Stromal cell of bone marrow (primary cell): ENCODE measurements around the gene MOB3A.

Source experiments
- DNase-seq: peaks from one replicate; pipeline ENCODE4 v3.0.0-alpha.2; 2012; ENCODE audit warnings: low read depth

MOB3A gene

GRCh38 chr19:2123682-2124387, 27.7 kb upstream of the MOB3A start:
- no peak for DNase-seq

DNA sequence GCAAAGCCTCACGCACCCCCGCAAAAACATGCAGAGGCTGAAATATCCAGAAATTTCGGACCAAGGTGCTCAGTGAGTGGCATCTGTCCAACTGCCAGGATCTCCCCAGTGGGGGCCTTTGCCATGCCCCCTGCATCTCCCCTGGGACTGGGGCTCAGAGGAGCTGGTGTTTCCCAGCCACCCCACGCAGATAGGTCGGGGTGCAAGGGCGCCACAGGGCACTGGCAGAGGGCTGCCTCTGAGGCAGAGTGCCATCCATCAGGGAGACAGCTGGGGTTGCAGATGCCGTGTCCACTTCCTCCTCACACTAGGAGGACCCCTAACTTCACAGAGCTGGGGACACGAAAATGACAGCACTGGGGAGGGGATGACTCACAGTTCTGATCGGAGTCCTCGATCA, 26.9 kb upstream of the MOB3A start:
- no peak for DNase-seq

DNA sequence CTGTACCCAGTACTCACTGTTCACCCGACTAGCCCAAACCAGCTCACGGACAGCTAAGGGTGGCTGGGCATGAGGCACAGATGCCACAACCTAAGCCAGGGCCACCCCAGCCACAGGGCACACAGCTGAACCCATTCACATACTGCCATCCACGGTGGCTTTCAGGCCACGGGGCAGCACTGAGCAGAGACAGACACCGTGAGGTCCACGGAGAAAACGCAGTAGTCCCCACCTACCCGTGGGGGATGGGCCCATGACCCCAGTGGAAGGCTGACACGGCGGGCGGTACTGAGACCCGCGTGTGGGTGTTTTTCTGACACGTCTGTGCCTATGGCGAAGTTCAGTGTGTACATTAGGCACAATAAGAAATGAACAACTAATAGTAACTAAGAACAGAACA, 26.1 kb upstream of the MOB3A start:
- no peak for DNase-seq

GRCh38 chr19:2121416-2122051, 25.4 kb upstream of the MOB3A start:
- no peak for DNase-seq

GRCh38 chr19:2120821-2121220, 24.7 kb upstream of the MOB3A start:
- DNase-seq = no peak

- no peak for DNase-seq
These were observed 24.0 kb upstream of the MOB3A start for GRCh38 chr19:2119921-2120785.

GRCh38 chr19:2118438-2118837, 22.3 kb upstream of the MOB3A start:
- no peak for DNase-seq

DNA sequence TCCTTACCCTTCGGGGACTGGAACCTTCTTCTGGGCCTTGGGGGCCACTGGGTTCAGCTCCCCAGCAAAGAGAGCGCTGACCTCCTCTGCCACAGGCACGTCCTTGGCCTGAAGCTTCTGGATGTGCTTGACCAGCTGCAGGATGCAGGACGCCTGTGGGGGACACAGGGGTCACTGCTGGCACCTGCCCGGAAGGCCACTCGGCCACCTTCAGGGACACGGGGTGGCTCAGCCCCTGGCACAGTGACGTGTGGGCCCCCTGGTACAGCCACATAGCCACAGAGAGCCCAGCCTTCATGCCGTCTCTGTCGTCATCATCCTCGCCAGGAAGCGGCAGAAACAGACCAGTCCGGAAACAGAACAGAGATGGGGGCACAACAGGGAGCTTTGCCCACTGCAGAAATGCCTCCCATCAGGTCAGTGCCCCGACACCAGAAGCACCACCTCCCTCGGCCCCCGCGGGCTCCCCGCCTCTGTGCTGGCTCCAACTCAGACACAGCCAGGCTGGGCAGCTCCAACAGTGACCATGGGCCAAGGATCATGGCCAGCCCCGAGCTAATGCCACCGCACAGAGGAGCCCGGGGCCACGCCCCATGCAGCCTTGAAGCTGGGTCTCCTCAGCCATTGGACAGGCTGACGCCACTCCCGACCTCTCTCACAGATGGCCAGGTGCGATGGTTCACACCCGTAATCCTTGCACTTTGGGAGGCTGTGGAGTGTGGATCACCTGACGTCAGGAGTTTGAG, 21.3 kb upstream of the MOB3A start:
- no peak for DNase-seq

- no peak for DNase-seq
These were observed 20.4 kb upstream of the MOB3A start for GRCh38 chr19:2116507-2116906.

GRCh38 chr19:2115911-2116426, 19.8 kb upstream of the MOB3A start:
- no peak for DNase-seq

GRCh38 chr19:2115324-2115723, 19.2 kb upstream of the MOB3A start:
- DNase-seq = no peak

DNA sequence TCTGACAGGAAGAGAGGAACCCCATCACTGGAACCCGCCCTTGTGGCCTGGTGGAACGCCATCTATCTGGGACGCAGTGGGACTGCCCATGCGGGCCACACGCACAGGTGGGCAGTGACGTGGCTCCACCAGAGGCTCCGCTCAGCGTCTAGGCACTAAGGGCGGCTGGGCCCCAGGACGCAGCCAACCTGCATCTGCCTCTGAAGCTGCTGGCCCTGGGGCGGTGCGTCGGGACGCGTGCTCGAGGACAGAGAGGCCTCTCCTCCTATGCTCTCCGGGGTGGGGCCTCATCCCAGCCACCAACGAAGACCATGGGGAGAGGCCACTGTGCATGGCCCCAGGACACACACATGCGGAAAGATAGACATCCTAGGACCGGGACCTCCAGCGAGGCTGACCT, 18.7 kb upstream of the MOB3A start:
- DNase-seq = no peak

GRCh38 chr19:2114218-2114617, 18.1 kb upstream of the MOB3A start:
- no peak for DNase-seq

DNA sequence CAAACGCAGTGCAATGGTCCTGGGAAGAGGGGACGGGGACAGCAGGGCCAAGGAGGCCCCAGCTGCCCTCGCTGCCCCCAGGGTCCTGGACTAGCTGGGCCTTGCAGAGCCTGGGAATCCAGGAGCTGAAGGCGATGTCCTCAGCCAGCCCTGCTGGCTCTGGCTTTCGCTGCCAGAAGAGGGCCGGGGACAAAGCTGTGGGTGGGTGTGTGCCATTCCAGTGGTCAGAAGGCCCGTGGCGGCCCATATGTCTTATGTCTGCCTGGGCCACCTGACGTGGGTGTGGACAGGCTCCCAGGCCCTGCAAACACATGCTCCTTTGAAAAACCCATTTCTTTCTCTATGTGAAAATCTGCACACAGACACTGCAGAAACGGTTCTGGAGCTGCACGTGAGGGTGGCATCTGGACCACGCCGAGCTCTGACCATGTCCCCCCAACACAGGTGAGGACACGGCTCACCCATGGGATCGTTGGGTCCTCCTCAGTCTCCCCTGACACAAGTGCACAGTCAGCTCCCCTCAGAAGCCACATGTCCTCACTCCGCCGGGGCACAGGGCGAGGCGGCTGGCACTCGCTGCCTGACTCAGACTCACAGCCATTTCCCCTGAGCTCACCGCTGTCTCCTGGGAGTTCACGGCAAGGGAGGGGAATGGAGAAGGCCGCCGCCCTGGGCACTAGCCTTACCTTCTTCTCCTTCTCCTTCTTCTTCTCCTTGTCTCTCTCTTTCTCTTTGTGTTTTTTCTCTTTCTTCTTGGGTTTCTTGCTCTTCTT, 17.5 kb upstream of the MOB3A start:
- DNase-seq = no peak

DNA sequence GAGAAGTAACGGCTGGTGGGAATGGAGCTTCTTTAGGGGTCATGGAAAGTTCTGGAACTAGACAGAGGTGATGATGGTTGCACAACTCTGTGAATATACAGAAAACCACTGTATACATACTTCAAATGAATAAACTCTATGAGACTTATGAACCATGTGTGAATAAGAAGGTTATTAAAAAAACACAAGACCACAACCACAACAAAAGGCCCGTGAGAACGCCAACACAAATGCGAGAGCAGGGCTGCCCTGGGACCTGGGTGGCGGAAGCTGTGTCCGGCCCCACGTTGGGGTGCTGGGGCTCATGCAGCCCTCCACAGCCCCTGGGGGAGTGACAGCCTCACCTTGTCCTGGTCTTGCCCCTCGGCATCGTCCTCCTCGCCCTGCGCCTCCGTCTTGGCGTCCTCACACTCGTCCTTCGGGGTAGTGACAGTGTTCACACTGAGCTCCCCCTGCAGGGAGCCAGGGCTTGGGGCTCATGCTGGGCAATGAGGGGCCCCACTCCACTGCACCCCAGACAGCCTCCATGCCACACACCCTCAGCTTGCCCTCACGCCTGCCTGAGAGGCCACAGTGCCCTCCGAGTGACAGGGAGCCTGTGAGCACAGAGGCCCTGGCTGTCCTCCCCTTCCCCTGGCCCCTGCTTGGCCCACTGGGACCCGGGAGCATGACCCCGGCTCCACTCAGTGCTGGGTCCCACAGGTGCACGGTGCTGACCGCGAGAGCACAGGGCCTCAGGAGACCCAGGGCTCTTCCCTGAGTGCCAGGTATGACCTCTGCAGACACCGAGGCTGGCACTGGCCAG, 16.6 kb upstream of the MOB3A start:
- DNase-seq = no peak

GRCh38 chr19:2111886-2112285, 15.8 kb upstream of the MOB3A start:
- no peak for DNase-seq

GRCh38 chr19:2111425-2111824, 15.3 kb upstream of the MOB3A start:
- no peak for DNase-seq

DNA sequence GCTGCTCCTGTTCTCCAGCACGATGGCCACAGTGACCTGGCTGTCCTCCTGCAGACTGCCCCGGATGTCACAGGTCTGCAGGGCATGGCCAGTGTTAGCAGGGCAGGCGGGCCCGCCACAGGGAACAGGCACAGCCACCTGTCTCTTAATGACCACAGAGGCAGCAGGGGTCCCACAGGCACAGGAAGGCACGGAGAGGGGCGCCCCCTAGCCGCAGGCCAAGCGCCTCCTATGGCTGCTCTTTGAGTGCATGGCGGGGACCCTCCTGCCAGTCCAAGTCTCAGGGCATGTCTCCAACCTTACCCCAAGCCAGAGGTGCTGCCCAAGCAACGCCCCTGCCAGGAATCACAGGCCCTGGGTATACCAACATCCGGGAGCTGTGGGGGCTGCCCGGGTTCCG, 14.7 kb upstream of the MOB3A start:
- DNase-seq = no peak

GRCh38 chr19:2109046-2109864, 13.1 kb upstream of the MOB3A start:
- DNase-seq = no peak
